Stimulated activated CD4-positive, alpha-beta T cell treated with anti-CD3 and anti-CD28 coated beads, Interleukin-2, amount 100 ng/mL, for 4 hours (primary cell): ENCODE results near the gene SAFB.
"Not testable (repeated sequence)": the region's sequence is repeated elsewhere in the genome, so short reads cannot be mapped to it uniquely, and the experiment has no call there.

Experiments used
- DNase-seq: peaks from one replicate; pipeline ENCODE4 v3.0.0-alpha.2; 2020; ENCODE audit warnings: low read depth

Gene SAFB

DNA sequence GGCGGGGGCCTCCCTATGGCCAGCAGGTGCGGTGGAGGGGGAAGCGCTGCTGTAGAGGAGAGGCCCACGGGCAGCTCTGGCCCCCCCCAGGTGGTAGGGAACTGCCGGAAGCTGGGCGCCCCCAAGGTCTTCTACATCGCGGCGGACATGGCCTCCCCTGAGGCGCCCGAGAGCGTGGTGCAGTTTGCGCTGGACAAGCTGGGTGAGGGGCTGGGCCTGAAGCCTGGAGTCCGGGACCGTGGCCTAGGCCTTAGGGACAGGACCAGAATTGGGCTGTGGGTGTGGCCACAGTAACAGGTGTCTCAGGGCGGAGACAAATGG, 63.4 kb downstream of the SAFB start:
- no peak for DNase-seq

DNA sequence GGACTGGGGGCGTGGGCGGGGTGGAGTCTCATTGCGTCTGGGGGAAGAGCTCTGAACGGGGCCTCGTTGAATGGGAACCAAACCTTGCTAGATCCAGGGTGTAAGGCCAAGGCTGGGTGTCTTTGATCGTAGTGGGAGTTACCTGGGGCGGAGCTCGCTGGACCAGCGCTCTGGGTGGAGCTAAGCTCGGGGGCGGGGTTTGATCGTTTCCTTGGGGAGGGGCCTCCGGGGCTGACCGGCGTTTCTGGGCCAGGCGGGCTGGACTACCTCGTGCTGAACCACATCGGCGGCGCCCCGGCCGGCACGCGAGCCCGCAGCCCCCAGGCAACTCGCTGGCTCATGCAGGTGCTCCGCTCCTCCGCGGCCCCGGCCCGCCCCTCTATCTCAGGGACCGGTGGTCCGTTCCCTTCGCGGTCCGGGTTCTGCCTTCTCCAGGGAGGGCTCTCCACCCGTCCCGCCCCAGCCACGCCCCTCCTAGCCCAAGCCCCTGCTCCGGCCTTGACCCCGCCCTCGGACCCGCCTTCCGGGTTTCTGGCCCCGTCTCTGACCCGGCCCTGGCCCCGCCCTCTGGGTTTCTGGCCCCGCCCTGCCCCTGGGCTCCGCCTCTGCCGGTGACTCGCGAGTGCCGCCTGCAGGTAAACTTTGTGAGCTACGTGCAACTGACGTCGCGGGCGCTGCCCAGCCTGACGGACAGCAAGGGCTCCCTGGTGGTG, 63.9 kb downstream of the SAFB start:
- DNase-seq, result peak; percentile 91

DNA sequence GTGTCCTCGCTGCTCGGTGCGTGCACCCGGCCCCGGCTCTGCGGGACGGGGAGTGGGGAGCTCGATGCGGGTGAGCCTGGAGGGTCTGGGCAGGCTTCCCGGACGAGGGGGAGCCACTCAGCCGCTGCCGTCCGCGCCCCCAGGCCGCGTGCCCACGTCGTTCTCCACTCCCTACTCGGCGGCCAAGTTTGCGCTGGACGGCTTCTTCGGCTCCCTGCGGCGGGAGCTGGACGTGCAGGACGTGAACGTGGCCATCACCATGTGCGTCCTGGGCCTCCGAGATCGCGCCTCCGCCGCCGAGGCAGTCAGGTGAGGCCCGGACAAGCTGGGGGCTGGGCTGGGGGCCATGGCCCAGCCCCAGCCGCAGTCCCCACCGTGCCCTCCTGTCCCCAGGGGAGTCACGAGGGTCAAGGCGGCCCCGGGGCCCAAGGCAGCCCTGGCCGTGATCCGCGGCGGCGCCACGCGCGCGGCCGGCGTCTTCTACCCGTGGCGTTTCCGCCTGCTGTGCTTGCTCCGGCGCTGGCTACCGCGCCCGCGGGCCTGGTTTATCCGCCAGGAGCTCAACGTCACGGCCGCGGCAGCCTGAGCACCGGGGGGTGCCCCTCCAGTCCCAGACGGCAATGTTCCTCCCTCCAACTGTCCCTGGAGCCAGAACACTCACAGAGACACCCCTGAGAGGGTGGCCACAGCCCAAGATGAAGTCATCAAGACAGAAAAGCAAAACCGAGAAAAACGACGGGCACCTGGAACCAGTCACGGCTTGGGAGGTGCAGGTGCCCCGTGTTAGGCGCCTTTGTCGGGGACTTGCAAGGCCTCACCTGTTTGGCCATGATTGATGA, 64.7 kb downstream of the SAFB start:
- no peak for DNase-seq

DNA sequence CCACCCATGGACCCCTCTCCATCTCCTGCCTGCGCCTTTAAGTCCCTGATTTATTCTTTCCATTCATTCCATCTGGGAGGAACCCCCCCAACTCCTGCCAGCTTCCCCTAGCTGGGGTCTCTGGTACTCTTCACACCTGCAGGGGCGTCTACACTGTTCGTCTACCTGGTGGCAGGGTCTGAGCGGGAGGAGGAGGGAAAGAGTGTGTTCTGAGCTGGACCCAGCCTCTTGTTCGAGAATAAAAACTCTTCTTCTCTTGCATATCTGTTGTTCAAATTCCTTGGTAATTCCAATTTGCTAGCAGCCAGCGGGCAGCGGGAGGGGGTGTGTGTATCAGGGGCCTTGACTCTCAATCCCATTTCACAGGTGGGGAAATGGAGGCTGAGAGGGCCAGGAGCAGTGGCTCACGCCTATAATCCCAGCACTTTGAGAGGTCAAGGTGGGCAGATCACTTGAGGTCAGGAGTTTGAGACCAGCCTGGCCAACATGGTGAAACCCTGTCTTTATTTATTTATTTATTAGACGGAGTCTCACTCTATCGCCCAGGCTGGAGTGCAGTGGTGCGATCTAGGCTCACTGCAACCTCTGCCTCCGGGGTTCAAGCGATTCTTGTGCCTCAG, 65.5 kb downstream of the SAFB start:
- DNase-seq, result not testable (repeated sequence)

DNA sequence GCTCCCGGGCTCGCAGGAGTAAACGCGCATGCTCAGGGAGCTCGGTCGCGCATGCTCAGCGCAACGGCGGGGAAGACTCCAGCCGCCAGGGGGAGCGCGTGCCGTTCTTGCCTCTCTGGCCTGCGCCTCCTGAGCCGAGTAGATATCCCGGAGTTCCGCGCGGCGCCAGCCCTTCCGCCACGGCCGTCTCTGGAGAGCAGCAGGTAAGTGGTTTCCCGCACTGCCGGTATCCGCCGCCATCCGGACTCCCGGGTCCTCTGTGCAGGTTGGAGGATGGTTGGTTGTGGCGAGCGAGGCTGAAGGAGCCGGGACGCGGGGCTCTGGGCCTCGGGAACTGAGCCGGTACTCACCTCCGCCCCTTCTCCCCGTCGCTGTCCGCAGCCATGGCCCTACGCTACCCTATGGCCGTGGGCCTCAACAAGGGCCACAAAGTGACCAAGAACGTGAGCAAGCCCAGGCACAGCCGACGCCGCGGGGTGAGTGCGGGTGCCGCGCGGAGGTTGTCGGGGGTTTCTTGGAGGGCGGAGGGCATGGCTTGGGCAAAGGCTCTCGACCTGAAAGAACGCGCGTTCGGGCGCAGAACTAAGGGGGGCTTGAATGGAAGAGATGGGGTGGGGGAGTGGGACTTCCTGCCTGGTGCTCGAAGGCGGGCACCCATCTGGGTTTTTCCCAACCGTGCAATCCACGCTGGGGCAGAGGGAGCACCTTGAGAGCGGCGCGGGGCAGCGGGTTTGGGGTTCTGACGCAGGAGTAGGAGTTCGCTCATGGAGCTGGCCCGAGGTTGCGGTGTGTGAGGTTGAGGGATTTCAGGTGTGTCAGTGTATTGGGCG, 67.5 kb downstream of the SAFB start, which contains the start of gene RPL36:
Gene RPL36 (plus strand): TSS at position 171 of the 830 bp plus-strand sequence. CDS start 213 bp downstream, at position 384.
- DNase-seq, result peak; percentile 98

DNA sequence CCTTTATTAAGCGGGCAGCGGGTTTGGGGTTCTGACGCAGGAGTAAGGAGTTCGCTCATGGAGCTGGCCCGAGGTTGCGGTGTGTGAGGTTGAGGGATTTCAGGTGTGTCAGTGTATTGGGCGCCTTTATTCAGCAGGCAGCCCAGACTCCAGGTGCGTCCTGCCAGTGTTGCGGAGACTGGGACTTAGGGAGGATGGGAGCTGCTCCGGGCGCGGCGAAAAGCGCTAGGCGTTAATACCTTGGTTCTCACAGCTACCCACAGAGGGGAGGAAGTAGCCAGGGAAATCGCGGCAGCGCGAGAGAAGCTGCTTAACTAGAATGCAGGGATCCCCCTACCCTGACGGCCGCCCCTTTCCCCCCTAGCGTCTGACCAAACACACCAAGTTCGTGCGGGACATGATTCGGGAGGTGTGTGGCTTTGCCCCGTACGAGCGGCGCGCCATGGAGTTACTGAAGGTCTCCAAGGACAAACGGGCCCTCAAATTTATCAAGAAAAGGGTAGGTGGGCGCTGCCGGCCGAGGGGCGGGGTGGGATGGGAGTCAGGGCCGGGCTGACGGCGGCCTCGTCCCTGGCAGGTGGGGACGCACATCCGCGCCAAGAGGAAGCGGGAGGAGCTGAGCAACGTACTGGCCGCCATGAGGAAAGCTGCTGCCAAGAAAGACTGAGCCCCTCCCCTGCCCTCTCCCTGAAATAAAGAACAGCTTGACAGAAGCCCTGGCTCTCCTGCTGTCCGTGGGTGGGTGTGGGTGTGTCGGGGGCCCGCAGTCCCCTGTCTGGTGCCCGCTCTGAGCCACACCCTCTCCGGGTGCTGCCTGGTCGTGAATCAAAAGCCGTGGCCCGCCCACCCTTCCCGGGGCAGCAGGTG, 68.3 kb downstream of the SAFB start:
- peak; percentile 71 for DNase-seq

DNA sequence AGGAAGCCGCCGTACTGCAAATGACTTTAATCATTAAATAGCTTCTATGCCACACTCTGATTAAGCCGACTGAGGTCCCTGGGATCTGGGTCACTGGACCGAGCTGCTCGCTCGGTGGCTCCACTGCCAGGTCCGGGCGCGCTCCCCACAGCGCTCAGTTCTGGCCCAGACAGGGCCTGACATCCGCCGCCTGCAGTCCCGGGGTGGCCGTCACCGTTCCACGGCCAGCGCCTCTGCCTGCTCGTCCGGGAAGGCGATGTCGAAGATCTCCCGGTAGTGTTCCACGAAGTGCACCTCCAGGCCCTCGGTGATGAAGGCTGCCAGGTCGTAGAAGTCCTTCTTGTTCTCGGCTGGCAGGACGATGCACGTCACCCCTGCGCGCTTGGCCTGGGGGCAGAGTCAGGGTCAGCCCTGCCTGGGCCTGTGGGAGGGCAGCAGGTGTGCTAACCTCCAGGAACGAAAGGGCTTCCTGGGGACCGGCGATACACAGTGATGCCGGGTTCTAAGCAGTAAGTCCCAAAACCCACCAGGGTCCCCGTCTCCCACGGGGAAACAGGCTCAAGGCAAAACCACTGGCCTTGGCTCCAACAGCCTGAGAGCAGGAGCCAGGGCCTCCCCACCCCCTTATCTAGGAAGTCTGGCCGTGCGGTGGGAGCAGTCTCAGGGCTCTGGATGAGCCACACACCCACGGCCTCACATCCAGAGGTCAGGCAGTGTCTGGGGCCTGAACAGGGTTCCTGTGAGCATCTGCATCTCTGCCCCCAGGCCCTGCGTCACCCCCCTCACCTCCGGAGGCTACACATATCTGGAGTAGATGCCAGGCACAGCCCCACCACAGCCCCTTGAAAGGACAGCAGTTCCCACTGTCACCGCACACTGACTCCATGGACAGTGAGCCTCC, 69.2 kb downstream of the SAFB start:
- DNase-seq, result no peak

DNA sequence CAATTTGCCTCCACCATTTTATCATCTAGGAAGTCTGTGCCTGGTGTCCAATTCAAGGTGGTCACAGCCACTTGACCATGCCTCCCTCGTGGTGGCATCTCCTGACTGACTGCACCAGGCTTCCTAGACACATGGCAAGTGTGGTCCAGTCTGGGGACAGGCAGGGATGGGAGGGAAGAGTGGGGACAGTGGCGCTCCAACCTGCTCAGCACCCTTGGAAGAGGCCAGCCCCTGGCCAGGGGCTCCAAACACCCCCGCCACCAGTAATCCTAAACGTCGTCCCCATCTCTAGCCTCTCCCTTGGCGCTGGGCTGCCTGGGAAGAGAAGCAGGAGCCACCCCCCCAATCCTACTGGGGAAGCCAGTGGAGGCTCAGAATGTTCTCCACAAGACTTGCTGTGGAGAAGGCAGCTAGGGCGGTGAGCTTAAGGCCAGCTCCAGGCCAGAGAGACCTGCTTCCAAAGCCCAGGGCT, 69.9 kb downstream of the SAFB start:
- no peak for DNase-seq

DNA sequence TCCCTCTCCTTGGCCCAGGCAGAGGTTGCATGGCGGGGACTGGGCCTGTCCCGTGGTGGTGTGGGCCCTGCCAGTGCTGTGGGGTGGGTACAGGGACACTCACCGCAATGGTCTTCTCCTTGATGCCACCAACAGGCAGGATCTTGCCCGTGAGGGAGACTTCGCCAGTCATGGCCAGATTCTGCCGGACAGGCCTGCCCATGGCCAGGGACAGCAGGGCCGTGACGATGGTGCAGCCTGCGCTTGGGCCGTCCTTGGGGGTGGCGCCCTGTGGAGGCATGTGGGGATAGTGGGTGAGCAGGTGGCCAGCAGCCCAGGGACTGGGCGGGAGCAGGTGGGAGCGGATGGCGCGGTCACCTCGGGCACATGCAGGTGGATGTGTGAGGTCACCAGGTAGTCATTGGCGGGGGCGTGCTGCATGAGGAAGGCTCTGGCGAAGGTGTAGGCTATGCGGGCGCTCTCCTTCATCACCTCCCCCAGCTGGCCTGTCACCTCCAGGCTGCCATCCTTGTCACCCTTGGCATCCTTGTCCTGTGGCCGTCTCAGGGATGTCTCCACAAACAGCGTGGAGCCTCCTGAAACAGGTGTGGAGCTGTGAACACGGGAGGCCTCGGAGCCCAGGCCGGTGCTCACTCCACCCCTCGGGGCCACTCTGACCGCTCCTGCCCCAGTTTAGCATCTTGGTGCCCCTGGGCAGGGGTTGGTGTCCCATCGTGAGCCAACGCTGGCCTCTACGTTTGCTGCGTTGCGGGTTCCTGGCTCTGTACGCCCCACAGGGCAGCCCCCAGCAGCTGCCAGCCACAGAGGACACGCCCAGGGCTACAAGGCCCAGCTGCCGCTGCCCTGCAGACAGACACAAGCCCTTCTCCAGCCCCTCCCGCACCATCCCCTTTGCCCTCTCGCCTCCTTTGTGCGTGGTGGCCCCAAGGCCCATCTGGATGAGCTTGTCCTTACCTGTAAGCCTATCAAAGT, 70.6 kb downstream of the SAFB start:
- DNase-seq, result no peak

DNA sequence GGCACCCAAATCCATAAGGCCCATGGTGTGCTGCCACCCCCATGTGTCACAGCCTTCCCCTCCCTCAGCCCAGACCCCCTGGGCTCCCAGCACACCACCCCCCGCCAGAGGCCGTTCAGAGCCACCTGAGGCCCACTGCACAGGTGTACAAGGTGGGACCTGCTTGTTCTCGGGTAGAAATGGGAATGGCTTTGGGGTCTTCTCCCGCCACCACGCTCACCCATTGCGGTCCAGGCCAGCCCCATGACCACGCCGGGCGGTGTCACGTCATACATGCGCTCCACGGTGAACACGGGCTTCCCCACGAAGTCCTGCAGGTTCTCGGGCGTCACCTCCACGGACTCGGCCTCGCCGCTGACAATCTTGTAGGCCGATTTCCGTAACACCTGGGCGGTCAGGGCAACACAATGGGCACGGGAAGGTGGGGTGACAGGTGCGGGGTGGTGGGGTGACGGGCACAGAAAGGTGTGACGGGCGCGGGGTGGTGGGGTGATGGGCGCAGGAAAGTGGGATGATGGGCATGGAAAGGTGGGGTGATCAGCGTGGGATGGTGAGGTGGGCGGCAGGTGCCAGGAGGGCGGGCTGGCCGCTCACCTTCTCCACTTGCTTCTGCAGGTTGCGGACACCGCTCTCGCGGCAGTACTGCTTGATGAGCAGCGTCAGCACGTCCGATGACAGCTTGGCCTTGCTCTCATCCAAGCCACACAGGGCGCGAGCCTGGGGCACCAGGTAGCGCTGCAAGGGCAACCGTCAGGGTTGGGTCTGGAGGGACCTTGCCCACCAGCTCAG, 71.5 kb downstream of the SAFB start:
- DNase-seq, result no peak

DNA sequence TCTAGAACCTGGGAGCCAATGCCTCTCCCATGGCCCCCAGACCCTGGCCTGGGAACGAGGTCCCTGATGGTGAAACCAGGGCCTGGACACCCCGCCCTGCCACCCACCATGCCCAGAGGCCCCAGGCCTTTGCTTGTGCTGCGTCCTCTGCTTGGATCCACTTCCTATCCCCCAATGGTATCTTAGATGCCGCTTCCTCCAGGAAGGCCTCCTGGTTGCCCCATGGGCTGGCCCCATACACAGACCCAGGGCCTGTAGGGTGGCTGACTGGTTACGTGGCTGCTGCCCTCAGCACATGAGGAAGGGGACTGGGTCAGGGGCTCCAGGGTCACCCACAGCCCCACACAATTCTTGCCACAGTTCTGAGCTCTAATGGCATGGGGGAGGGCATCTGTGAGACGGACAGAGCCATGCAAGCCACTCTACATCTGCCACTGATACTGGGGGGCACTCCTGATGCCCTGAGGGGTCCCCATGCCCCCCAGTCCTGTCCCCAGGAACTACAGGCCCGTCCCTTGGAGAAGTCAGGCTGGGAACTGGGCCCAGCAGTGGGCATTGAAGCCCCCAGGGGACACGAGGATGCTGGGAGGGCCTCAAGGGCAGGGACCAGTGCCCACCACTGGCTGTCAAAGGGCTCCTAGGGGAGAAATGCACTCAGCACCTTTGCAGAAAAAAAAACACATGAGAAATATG, 72.2 kb downstream of the SAFB start:
- DNase-seq, result no peak

DNA sequence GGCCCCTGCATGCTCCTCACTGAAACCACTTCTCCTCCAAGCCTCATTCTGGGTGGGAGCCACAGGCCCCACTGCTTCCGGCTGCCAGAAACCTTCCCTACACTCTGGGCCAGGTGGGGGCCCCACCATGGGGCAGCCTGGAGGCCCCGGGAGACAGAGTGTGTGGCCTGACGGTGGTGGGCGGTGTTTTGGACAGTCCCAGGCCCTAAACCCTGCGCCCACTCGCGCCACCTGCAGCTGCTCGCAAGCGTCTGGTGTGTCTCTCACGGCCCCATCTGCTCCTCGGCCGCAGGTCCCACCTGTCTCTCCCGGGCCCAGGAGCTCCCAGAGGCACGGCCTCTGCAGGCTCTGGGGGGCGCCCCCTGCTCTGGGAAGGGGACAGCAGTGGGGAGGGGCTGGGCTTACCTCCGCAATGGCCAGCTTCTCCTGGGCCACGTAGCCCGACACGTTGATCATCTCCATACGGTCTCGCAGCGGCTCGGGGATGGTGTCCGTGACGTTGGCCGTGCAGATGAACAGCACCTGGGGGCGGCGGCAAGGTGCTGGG, 72.8 kb downstream of the SAFB start:
- no peak for DNase-seq

DNA sequence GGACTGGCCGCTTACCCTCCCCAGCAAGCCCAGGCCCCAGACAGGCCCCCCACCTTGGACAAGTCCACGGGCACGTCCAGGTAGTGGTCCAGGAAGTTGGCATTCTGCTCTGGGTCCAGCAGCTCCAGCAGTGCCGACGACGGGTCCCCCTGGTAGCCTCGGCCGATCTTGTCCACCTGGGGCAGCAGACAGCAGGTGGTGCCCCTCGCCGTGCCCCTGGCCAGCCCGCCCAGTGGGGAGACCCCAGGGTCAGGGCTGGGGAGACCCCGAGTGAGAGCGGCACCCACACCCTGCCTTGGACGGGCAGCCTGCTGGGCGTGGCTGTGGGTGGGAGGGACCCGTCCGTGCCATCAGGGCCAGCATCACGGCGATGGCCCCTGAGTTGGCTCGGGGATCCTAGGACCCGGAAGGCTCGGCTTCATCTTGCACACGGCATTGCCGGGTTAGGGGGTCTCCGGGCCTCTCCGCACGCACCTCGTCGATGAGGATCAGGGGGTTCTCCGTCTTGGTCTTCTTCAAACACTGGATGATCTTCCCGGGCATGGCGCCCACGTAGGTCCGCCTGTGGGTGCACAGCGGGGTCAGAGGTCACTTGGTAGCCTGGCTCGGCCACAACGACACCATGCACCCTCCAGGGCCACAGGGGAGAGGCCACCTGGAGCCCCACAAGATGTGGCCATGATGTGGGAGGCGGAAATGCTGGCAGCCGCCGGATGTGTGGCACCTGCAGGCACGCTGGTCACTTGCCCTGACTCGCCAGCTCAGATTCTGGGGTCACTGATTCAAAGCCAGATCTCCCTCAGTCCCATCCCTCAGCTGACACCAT, 73.5 kb downstream of the SAFB start:
- no peak for DNase-seq

DNA sequence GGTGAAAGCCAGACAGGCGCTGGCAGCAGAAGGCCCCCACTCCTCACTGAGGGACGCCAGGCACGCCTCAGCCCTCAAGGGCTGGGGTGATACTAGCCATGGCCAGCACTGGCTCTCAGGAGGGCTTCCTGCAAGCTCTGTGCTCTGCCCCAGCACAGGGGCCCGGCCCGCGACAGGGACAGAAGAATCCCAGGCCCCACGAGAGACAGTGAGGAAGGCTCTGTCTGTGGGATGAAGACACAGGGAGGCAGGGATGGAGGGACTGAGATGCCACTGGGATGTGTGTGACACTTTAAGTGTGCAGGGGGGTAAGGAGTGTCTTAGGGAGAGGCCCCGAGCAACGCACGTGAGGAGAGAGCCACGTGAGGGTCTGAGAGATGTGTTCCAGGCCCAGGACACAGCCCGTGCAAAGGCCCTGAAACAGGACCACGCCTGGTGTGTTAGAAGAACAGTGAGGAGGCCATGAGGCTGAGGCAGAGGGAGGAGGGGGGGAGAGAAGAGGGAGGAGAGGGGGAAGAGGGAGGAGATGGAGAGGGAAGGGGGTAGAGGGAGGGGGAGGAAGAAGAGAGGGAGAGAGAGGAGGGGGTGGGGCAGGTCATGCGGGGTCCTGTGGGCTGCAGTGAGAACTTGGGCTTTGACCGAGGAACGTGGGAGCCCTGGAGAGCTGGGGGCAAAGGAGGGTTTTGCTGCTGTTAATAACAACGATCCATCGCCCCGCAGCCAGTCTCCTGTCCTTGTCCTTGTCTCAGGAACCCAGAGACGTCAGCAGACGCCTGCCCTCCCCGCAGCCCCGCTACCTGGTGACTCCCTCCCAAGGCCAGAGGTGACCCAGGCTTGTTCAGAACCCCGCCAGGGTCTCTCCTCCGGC, 74.4 kb downstream of the SAFB start:
- no peak for DNase-seq
